ENCODE results near the gene LRBA.
"Not testable (repeated sequence)": the region's sequence is repeated elsewhere in the genome, so short reads cannot be mapped to it uniquely, and the experiment has no call there.

The LRBA gene

DNA sequence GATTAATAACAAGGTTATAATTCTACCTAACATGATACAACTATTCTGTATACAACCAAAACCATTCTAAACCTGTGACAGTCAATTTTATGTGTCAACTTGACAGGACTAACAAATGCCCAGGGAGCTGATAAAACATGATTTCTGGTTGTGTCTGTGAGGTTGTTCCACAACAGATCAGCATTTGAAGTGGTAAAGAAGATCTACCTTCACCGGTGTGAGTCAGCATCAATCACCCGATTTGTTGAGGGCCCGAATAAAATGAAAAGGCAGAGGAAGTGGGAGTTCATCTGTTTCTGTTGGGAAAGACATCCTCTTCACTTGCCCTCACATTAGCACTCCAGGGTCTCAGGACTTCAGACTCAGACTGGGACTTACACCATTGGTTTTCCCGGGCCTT lies 245.2 kb downstream of the LRBA start:
- Mint-ChIP-seq H3K36me3 (no peaks in the 10 kb centered on the region), H3K4me3 (no peak overlapping the region), H3K4me1 (peaks cover 18% of the 10 kb centered on the region), H3K27ac (peak overlapping the region; percentile 4), H3K9me3 (no peaks in the 10 kb centered on the region)
- DNase-seq (ENCODE audit: low spot score in 2 of 2) (no peak), ATAC-seq (peak; percentile 36)

DNA sequence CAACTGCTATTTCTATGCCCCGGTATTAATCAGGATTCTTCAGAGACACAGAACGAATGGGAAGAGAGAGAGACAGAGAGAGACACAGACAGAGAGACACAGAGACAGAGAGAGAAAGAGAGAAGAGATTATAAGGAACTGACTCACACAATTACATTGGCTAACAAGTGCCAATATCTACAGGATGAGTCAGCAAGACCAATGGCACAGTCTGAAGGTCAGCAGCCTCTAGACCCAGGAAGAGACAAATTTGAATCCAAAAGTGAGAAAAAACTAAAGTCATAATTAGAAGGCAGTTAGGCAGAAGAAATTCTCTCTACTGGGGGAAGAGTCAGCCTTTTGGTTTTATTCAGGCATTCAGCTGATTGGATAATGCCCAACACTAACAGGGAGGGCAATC lies 245.8 kb downstream of the LRBA start:
- H3K27ac Mint-ChIP-seq: peak overlapping the region; percentile 4

DNA sequence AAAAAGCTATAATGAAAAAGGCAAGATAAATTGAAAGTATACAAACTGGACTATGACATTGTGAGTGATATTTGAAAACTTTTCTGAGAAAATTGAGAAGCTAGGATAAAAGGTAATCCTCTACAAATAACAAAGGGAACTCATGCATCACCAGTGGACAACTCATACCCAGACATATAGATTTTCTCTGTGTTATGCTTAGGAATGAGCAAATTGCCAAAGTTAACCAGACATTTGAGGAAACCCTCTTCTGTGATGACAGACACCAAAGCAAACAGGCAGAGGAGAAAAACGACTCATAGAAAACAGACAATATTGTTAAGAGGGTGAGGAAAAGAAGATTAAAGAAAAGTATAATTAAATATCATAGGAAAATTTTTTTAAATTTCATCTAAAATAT lies 246.6 kb downstream of the LRBA start:
- DNase-seq (ENCODE audit: low spot score in 2 of 2): no peak
- peak; percentile 58 for ATAC-seq
- H3K36me3 Mint-ChIP-seq: no peaks in the 10 kb centered on the region
- no peak overlapping the region for H3K27ac Mint-ChIP-seq
- no peaks in the 10 kb centered on the region for H3K9me3 Mint-ChIP-seq
- peaks cover 18% of the 10 kb centered on the region for H3K4me1 Mint-ChIP-seq
- no peak overlapping the region for H3K4me3 Mint-ChIP-seq

More for the DNA sequence above, 245.8 kb downstream of the LRBA start:
- ATAC-seq (peak; percentile 74), DNase-seq (ENCODE audit: low spot score in 2 of 2) (no peak)
- H3K4me1 Mint-ChIP-seq: peaks cover 18% of the 10 kb centered on the region
- no peak overlapping the region for H3K4me3 Mint-ChIP-seq
- H3K9me3 Mint-ChIP-seq: no peaks in the 10 kb centered on the region
- no peaks in the 10 kb centered on the region for H3K36me3 Mint-ChIP-seq

DNA sequence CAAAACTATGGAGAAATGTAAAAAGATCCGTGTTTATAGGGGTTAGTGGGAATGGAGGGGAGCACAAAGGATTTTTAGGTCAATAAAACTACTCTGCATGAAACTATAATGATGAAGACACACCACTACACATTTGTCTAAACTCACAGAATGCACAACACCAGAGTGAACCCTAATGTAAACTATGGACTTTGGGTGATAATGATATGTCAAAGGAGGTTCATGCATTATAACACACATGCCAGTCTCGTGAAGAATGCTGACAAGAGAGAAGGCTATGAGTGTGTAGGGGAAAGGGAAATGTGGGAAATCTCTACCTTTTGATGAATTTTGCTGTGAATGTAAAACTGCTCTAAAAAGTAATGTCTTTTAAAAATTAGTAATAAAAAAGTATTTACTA lies 249.9 kb downstream of the LRBA start:
- no peak for ATAC-seq
- H3K27ac Mint-ChIP-seq: no peak overlapping the region

DNA sequence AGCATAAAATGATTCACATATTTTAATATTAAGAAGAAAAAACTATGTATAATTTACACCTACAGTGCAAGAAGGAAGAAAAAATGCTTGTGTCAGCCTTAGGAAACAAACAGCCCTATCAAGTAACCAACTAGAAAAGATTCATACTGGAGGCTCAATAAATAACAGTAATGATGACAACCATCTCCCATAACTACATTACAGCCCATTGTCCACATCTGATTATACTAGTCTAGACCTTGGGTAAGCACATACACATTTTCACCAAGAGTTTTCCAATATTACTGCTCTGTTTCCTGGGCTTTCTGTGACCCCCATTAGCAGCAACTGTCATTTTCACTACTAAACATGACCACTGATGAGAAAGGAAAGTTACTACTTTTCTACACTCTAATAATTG lies 263.4 kb downstream of the LRBA start:
- Mint-ChIP-seq H3K4me1 (peaks cover 13% of the 10 kb centered on the region), H3K9me3 (no peaks in the 10 kb centered on the region)
- ATAC-seq: no peak

More for the DNA sequence above, 249.9 kb downstream of the LRBA start:
- Mint-ChIP-seq H3K9me3 (no peaks in the 10 kb centered on the region), H3K36me3 (peaks cover 6% of the 10 kb centered on the region), H3K4me1 (peaks cover 18% of the 10 kb centered on the region), H3K4me3 (no peak overlapping the region)
- no peak for DNase-seq (ENCODE audit: low spot score in 2 of 2)

DNA sequence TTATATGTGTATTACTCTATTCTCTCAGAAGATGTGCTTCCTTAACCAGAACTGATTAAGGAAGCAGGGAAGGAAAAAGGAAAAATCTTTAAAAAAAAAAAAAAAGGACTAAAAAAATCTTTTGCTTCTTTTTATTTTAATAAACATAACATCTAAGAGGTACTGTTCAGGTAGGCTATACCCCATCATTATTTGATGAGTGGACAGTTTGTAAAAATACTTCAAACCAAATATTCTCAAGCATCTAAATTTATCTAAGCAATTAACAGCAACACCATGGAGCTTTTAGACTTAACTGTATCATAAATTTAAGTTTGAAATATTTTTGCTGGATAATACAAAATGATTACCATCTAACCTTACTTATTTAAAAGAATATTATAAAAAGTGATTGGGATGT lies 264.3 kb downstream of the LRBA start:
- H3K27ac Mint-ChIP-seq: no peak overlapping the region
- H3K9me3 Mint-ChIP-seq: no peaks in the 10 kb centered on the region
- H3K36me3 Mint-ChIP-seq: peaks cover 12% of the 10 kb centered on the region
- H3K4me1 Mint-ChIP-seq: peaks cover 13% of the 10 kb centered on the region
- H3K4me3 Mint-ChIP-seq: no peak overlapping the region
- no peak for ATAC-seq
- no peak for DNase-seq (ENCODE audit: low spot score in 2 of 2)

More for the DNA sequence above, 263.4 kb downstream of the LRBA start:
- Mint-ChIP-seq H3K4me3 (no peak overlapping the region), H3K36me3 (peaks cover 7% of the 10 kb centered on the region), H3K27ac (no peak overlapping the region)
- DNase-seq (ENCODE audit: low spot score in 2 of 2): no peak

DNA sequence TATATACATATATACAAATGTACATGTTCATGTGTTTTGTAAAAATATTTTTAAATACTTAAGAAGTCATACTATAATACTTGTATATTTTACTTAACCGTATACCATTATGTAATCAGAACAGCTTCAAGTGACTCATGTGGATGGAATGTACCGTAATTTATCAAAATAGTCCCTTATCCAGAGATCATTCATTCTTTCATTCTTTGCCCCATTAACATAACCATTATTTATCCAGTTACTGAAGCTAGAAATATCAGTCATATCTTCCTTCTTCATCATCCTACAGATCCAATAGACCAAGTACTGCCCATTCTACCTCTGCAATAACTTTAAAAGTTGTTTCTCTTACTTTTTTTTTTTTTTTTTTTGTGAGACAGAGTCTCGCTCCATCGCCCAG lies 268.9 kb downstream of the LRBA start:
- peaks cover 15% of the 10 kb centered on the region for H3K4me1 Mint-ChIP-seq
- no peaks in the 10 kb centered on the region for H3K9me3 Mint-ChIP-seq
- peaks cover 8% of the 10 kb centered on the region for H3K36me3 Mint-ChIP-seq
- no peak overlapping the region for H3K4me3 Mint-ChIP-seq
- DNase-seq (ENCODE audit: low spot score in 2 of 2) (no peak), ATAC-seq (no peak)
- H3K27ac Mint-ChIP-seq: no peak overlapping the region

DNA sequence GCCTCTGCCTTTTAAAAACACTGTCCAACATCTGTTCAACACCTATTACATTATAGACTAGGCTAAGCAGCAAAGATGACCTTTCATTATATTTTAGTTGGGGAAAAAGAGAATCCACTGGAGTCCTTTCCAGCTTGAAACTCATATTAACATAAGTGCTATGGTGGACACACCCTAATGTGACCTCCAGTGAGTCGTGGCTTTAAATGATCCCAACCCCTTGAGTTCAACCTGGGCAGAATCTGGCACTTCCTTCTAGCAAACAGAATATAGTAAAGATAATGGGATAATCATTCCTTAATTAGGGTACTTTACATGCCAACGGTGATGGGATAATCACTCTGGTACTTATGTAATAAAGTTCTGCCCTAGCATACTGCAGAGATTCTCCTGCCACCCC lies 270.5 kb downstream of the LRBA start:
- H3K36me3 Mint-ChIP-seq: peaks cover 8% of the 10 kb centered on the region
- no peak overlapping the region for H3K27ac Mint-ChIP-seq
- ATAC-seq (no peak), DNase-seq (ENCODE audit: low spot score in 2 of 2) (no peak)
- H3K4me3 Mint-ChIP-seq: no peak overlapping the region
- H3K9me3 Mint-ChIP-seq: peaks cover 5% of the 10 kb centered on the region
- H3K4me1 Mint-ChIP-seq: peaks cover 18% of the 10 kb centered on the region

DNA sequence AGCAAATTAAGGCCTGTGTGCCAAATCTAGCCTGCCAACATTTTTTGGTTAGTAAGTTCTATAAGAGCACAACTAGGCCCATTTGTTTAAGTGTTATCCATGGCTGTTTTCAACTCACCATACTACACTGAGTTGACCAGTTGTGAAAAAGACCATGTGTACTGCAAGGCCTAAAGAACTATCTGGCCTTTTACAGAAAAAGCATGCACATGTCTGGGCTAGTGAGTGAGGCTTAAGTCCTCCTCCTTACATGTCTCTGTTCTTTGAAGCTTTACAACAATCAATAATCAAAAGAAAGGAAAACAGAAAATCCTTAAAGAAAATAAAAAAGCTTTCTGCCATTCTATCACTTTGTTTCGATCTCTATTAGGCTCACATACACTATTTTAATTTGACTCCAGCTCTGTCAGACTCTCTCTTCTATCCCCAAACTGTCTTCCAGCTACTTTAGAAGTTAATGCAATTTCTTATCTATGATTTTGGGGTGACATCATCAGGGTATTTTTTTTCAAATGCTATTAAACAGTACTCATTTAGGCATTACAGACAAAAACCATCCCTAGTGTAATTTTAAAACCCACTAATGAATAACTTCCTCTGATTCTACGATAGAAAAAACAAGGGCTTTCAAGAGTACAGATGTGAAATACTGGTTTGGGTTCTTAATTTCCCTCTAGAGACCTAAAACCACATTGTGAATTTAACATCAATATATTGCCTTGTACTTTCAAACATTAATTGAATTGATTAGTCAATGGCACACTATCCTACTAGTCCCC lies 271.3 kb downstream of the LRBA start:
- Mint-ChIP-seq H3K27ac (no peak overlapping the region), H3K4me1 (peaks cover 22% of the 10 kb centered on the region), H3K9me3 (peaks cover 5% of the 10 kb centered on the region), H3K36me3 (peaks cover 8% of the 10 kb centered on the region), H3K4me3 (no peak overlapping the region)
- ATAC-seq: no peak
- no peak for DNase-seq (ENCODE audit: low spot score in 2 of 2)

DNA sequence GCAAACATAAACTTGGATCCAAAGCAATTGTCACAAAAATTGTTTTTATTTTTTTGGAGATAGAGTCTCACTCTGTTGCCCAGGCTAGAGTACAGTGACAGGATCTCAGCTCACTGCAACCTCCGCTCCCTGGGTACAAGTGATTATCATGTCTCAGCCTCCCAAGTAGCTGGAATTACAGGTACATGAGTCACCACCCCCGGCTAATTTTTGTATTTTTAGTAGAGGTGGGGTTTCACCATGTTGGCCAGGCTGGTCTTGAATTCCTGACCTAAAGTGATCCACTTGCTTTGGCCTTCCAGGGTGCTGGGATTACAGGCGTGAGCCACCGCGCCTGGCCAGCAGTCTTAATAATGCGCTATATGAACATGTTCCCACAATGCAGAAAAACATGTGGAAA lies 272.2 kb downstream of the LRBA start:
- H3K4me1 Mint-ChIP-seq: peaks cover 22% of the 10 kb centered on the region
- not testable (repeated sequence) for H3K36me3 Mint-ChIP-seq; H3K27ac Mint-ChIP-seq; ATAC-seq; H3K9me3 Mint-ChIP-seq; DNase-seq (ENCODE audit: low spot score in 2 of 2); H3K4me3 Mint-ChIP-seq

DNA sequence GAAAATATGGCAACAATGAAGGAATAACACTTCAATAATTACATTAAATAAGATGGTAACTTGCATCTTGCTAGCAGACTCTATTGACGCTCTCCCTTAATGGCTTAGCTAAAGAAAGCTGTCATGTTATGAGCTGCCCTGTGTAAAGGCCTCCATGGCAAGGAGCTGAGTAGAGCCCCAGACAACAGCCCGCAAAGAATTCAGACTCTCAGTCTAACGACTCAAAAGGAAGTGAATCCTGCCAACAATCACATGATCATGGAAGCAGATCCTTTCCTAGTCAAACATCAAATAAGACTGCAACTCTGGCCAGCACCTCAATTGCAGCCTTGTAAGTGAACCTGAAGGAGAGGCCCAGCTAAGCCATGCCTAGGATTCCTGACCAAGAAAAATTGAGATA lies 275.5 kb downstream of the LRBA start:
- ATAC-seq (no peak), DNase-seq (ENCODE audit: low spot score in 2 of 2) (no peak)
- Mint-ChIP-seq H3K4me1 (peaks cover 15% of the 10 kb centered on the region), H3K9me3 (peaks cover 5% of the 10 kb centered on the region), H3K36me3 (no peaks in the 10 kb centered on the region), H3K27ac (no peak overlapping the region), H3K4me3 (no peak overlapping the region)

DNA sequence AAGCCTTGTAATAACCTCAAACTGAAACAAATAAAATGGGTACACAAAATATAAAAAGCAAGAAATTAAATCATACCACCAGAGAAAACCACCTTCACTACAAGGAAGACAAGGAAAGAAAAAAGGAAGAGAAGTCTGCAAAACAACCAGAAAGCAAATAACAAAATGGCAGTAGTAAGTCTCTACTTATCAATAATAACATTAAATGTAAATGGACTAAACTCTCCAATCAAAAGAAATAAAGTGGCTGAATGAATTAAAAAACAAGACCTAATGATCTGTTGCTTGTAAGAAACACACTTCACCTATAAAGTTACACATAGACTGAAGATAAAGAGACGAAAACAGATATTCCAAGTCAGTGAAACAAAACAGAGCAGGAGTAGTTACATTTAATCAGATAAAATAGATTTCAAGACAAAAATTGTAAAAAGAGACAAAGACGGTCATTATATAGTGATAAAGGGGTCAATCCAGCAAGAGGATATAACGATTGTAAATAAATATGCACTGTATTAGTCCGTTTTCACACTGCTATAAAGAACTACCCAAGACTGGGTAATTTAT lies 289.0 kb downstream of the LRBA start:
- no peaks in the 10 kb centered on the region for H3K4me1 Mint-ChIP-seq
- H3K4me3 Mint-ChIP-seq: no peak overlapping the region
- DNase-seq (ENCODE audit: low spot score in 2 of 2) (no peak), ATAC-seq (no peak)
- H3K27ac Mint-ChIP-seq: no peak overlapping the region
- peaks cover 58% of the 10 kb centered on the region for H3K36me3 Mint-ChIP-seq
- peaks cover 11% of the 10 kb centered on the region for H3K9me3 Mint-ChIP-seq

DNA sequence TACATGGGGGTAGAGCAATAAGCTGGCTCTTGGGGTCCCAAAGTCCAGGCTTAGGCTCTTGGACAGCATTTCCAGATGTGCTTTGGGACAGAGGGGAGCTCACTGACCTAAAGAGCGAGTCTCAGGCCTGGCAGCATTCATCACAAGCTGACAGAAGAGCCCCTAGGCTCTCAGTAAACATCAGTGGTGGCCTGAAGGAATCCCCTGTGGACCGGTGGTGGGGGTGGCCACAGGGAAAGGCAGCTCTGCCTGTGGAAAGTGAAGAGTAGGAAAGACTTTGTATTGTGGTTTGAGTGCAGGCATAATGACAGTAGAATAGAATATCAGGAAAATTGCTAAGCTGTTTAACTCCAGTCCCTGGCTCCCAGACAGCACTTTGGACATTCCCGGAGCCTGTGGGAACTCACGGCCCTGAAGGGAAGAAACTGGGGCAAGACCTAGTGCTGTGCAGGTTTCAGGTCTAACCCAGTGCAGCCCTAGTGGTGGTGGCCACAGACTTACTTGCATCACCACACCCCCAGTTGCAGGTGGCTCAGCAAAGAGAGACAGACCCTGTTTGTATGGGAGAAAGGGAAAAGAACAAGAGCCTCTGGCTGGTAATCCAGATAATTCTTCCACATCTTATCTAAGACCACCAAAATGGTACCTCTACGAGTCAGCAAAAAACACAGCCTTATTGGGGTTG lies 291.2 kb downstream of the LRBA start:
- peaks cover 11% of the 10 kb centered on the region for H3K9me3 Mint-ChIP-seq
- peak overlapping the region; percentile 61 for H3K27ac Mint-ChIP-seq
- DNase-seq (ENCODE audit: low spot score in 2 of 2) (no peak), ATAC-seq (no peak)
- no peaks in the 10 kb centered on the region for H3K4me1 Mint-ChIP-seq
- no peak overlapping the region for H3K4me3 Mint-ChIP-seq
- H3K36me3 Mint-ChIP-seq: peaks cover 37% of the 10 kb centered on the region

DNA sequence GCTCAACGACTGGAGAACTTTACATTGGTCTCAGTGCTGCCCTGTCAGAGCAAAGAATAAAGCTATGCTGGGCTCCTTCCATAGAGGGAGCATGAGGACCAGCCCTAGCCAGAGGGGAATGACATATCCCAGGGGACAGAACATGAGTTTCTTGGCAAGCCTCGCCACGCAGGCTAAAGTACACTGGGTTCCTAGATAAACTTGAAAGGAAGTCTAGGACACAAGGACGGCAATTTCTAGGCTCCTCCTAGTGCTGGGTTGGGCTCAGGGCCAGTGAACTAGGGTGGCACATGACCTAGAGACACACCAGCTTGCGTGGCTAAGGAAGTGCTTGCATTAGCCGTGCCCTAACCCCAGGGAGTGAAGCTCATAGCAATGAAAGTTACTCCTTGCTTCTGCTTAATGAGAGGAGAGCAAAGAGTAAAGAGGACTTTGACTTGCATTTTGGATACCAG lies 292.1 kb downstream of the LRBA start:
- no peak for ATAC-seq
- Mint-ChIP-seq H3K9me3 (peaks cover 11% of the 10 kb centered on the region), H3K36me3 (peaks cover 37% of the 10 kb centered on the region), H3K4me1 (no peaks in the 10 kb centered on the region), H3K27ac (no peak overlapping the region), H3K4me3 (no peak overlapping the region)
- no peak for DNase-seq (ENCODE audit: low spot score in 2 of 2)

DNA sequence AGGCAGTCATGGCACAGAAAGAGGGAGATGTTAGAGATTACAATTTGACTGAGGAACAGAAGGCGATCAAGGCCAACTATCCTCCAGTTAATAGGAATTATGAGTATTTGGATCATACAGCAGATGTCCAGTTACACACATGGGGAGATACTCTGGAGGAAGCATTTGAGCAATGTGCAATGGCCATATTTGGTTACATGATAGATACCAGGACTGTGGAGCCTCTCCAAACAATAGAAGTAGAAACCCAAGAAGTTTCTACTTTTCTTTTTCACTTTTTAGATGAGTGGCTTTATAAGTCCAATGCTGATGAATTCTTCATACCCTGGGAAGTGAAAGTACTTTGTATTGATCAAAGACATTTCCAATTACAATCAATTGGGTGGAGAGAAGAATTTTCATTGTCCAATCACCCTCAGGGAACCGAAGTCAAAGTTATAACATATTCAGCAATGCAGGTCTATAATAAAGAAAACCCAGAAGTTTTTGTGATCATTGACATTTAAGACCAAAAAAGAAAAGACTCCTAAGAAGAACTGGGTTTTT lies 294.0 kb downstream of the LRBA start:
- DNase-seq (ENCODE audit: low spot score in 2 of 2) (no peak), ATAC-seq (no peak)
- H3K27ac Mint-ChIP-seq: no peak overlapping the region
- H3K9me3 Mint-ChIP-seq: peaks cover 4% of the 10 kb centered on the region
- H3K36me3 Mint-ChIP-seq: peaks cover 21% of the 10 kb centered on the region
- H3K4me1 Mint-ChIP-seq: no peaks in the 10 kb centered on the region
- H3K4me3 Mint-ChIP-seq: no peak overlapping the region

Data from stimulated activated effector memory CD8-positive, alpha-beta T cell treated with anti-CD3 and anti-CD28 coated beads, Interleukin-12 subunit alpha, Interleukin-12 subunit beta, amount 100 ng/mL, for 72 hours (primary cell).